BLaER1 (cell line): ENCODE results near the gene STK11IP.
A peak's percentile ranks its signal among the peaks of the same experiment; 100 is the strongest.

Experiments
- H3K27ac ChIP-seq: shearing (Covaris generic); formaldehyde crosslinking; 2 replicates; pipeline ENCODE4 v1.8.1; 2022
- H3K27me3 ChIP-seq: shearing (Covaris generic); formaldehyde crosslinking; 2 replicates; pipeline ENCODE4 v1.8.1; 2022
- H3K36me3 ChIP-seq: shearing (Covaris generic); formaldehyde crosslinking; 2 replicates; pipeline ENCODE4 v1.8.1; 2022
- H3K4me1 ChIP-seq: shearing (Covaris generic); formaldehyde crosslinking; 2 replicates; pipeline ENCODE4 v1.8.1; 2022
- H3K4me2 ChIP-seq: shearing (Covaris generic); formaldehyde crosslinking; 2 replicates; pipeline ENCODE4 v1.8.1; 2022
- H3K4me3 ChIP-seq: shearing (Covaris generic); formaldehyde crosslinking; 2 replicates; pipeline ENCODE4 v1.8.1; 2022
- H3K9ac ChIP-seq: shearing (Covaris generic); formaldehyde crosslinking; 2 replicates; pipeline ENCODE4 v1.8.1; 2022
- H3K9me3 ChIP-seq: shearing (Covaris generic); formaldehyde crosslinking; 2 replicates; pipeline ENCODE4 v1.8.1; 2022
- H4K20me1 ChIP-seq: shearing (Covaris generic); formaldehyde crosslinking; 2 replicates; pipeline ENCODE4 v1.8.1; 2022
- Cebpa-rat ChIP-seq: shearing (Covaris generic); IDR thresholded peaks from 2 replicates; pipeline ENCODE4 v1.8.1; 2022

STK11IP gene

GRCh38 chr2:219597552-219598307 lies at the start of gene STK11IP:
Gene STK11IP (plus strand): TSS chr2:219597857. CDS start chr2:219598120, 263 bp downstream.
- H3K9me3 ChIP-seq, result no peaks in the 10 kb centered on the region
- H4K20me1 ChIP-seq, result no peaks in the 10 kb centered on the region
- peak within 1 kb of the TSS; percentile 79 for H3K4me3 ChIP-seq
- peaks cover 21% of the 10 kb centered on the region for H3K36me3 ChIP-seq
- no peak for TF ChIP-seq Cebpa-rat
- peak within 1 kb of the TSS; percentile 79 for H3K9ac ChIP-seq
- H3K4me1 ChIP-seq, result peaks cover 25% of the 10 kb centered on the region
- H3K27me3 ChIP-seq, result no peaks in the 10 kb centered on the region
- H3K4me2 ChIP-seq, result peak within 1 kb of the TSS; percentile 96
- H3K27ac ChIP-seq, result peak within 1 kb of the TSS; percentile 86

- H3K4me1 ChIP-seq, result peaks cover 21% of the 10 kb centered on the region
- H3K36me3 ChIP-seq, result no peaks in the 10 kb centered on the region
- H4K20me1 ChIP-seq, result 0 out of 2 replicates have a peak, but pooled peaks cover 13% of the 10 kb centered on the region
- no peak overlapping the region for H3K27ac ChIP-seq
- no peak overlapping the region for H3K4me2 ChIP-seq
- H3K9me3 ChIP-seq, result no peaks in the 10 kb centered on the region
- no peak overlapping the region for H3K9ac ChIP-seq
- peaks cover 23% of the 10 kb centered on the region; the same call in 1 of the 2 replicates for H3K27me3 ChIP-seq
- H3K4me3 ChIP-seq, result no peak overlapping the region
- TF ChIP-seq Cebpa-rat, result no peak
Observed at GRCh38 chr2:219548990-219549389, 48.7 kb upstream of the STK11IP start.

GRCh38 chr2:219549619-219550018 lies 48.0 kb upstream of the STK11IP start:
- Histone ChIP-seq H3K9ac (no peak overlapping the region), H3K9me3 (no peaks in the 10 kb centered on the region), H3K4me2 (no peak overlapping the region), H3K27me3 (peaks cover 18% of the 10 kb centered on the region; the same call in 1 of the 2 replicates), H3K27ac (no peak overlapping the region), H3K4me3 (no peak overlapping the region), H4K20me1 (0 out of 2 replicates have a peak, but pooled peaks cover 7% of the 10 kb centered on the region), H3K4me1 (peaks cover 15% of the 10 kb centered on the region), H3K36me3 (no peaks in the 10 kb centered on the region)
- TF ChIP-seq Cebpa-rat, result no peak

- Histone ChIP-seq H3K9me3 (no peaks in the 10 kb centered on the region), H4K20me1 (0 out of 2 replicates have a peak, but pooled peaks cover 5% of the 10 kb centered on the region), H3K27ac (0 out of 2 replicates have a peak overlapping the region, but pooled peaks have one; percentile 22), H3K4me2 (peak overlapping the region; percentile 89), H3K36me3 (peaks cover 10% of the 10 kb centered on the region; the same call in 1 of the 2 replicates), H3K9ac (peak overlapping the region; percentile 41), H3K4me3 (peak overlapping the region; percentile 66), H3K4me1 (peaks cover 14% of the 10 kb centered on the region), H3K27me3 (peaks cover 8% of the 10 kb centered on the region; the same call in 1 of the 2 replicates)
- TF ChIP-seq Cebpa-rat, result no peak
Observed at GRCh38 chr2:219551441-219552381, 45.9 kb upstream of the STK11IP start.

GRCh38 chr2:219552382-219553167 lies 45.1 kb upstream of the STK11IP start:
- peaks cover 14% of the 10 kb centered on the region for H3K4me1 ChIP-seq
- H3K4me2 ChIP-seq, result peak overlapping the region; percentile 89
- H3K36me3 ChIP-seq, result peaks cover 10% of the 10 kb centered on the region; the same call in 1 of the 2 replicates
- H3K9ac ChIP-seq, result peak overlapping the region; percentile 41
- TF ChIP-seq Cebpa-rat, result no peak
- H3K9me3 ChIP-seq, result no peaks in the 10 kb centered on the region
- H3K27me3 ChIP-seq, result peaks cover 8% of the 10 kb centered on the region; the same call in 1 of the 2 replicates
- peak overlapping the region; percentile 66 for H3K4me3 ChIP-seq
- 0 out of 2 replicates have a peak overlapping the region, but pooled peaks have one; percentile 22 for H3K27ac ChIP-seq
- H4K20me1 ChIP-seq, result 0 out of 2 replicates have a peak, but pooled peaks cover 5% of the 10 kb centered on the region

GRCh38 chr2:219553168-219553417 lies 44.6 kb upstream of the STK11IP start:
- Histone ChIP-seq H4K20me1 (0 out of 2 replicates have a peak, but pooled peaks cover 5% of the 10 kb centered on the region), H3K27ac (no peak overlapping the region), H3K4me1 (peaks cover 14% of the 10 kb centered on the region), H3K9me3 (no peaks in the 10 kb centered on the region), H3K27me3 (peaks cover 8% of the 10 kb centered on the region; the same call in 1 of the 2 replicates), H3K36me3 (peaks cover 10% of the 10 kb centered on the region; the same call in 1 of the 2 replicates), H3K4me3 (no peak overlapping the region), H3K4me2 (peak overlapping the region; percentile 89), H3K9ac (no peak overlapping the region)
- no peak for TF ChIP-seq Cebpa-rat

- 0 out of 2 replicates have a peak, but pooled peaks cover 5% of the 10 kb centered on the region for H4K20me1 ChIP-seq
- H3K4me2 ChIP-seq, result no peak overlapping the region
- H3K27me3 ChIP-seq, result peaks cover 8% of the 10 kb centered on the region; the same call in 1 of the 2 replicates
- H3K9me3 ChIP-seq, result no peaks in the 10 kb centered on the region
- no peak overlapping the region for H3K9ac ChIP-seq
- H3K27ac ChIP-seq, result no peak overlapping the region
- TF ChIP-seq Cebpa-rat, result no peak
- peaks cover 10% of the 10 kb centered on the region; the same call in 1 of the 2 replicates for H3K36me3 ChIP-seq
- H3K4me1 ChIP-seq, result peaks cover 14% of the 10 kb centered on the region
- no peak overlapping the region for H3K4me3 ChIP-seq
Observed at GRCh38 chr2:219553463-219553963, 44.1 kb upstream of the STK11IP start.

GRCh38 chr2:219554350-219554749 lies 43.3 kb upstream of the STK11IP start:
- TF ChIP-seq Cebpa-rat, result no peak
- no peak overlapping the region for H3K4me3 ChIP-seq
- H3K9me3 ChIP-seq, result no peaks in the 10 kb centered on the region
- peaks cover 14% of the 10 kb centered on the region for H3K4me1 ChIP-seq
- H3K27ac ChIP-seq, result no peak overlapping the region
- H3K36me3 ChIP-seq, result peaks cover 10% of the 10 kb centered on the region; the same call in 1 of the 2 replicates
- H3K9ac ChIP-seq, result no peak overlapping the region
- H3K4me2 ChIP-seq, result no peak overlapping the region
- 0 out of 2 replicates have a peak, but pooled peaks cover 5% of the 10 kb centered on the region for H4K20me1 ChIP-seq
- peaks cover 8% of the 10 kb centered on the region; the same call in 1 of the 2 replicates for H3K27me3 ChIP-seq
